Progenitor cell of endocrine pancreas (in vitro differentiated cells): ENCODE measurements around the gene PROM1. TPM values are rescaled to one million over a fixed set of nuclear protein-coding genes. Genes with fewer than 3 reads are reported as not detected.

Experiments used
- DNase-seq: peaks from one replicate; pipeline ENCODE4 v3.0.0; 2021; ENCODE audit warnings: low spot score; ENCODE audit not compliant: unreplicated experiment
- H3K27ac Mint-ChIP-seq: 2 replicates; pipeline ENCODE4 v1.8.0; 2021; ENCODE audit warnings: mild to moderate bottlenecking, moderate library complexity, mixed read lengths
- H3K27me3 Mint-ChIP-seq: 2 replicates; pipeline ENCODE4 v1.8.0; 2021; ENCODE audit warnings: mixed read lengths
- H3K36me3 Mint-ChIP-seq: 2 replicates; pipeline ENCODE4 v1.8.0; 2022; ENCODE audit warnings: mixed read lengths; ENCODE audit not compliant: insufficient read depth
- H3K4me1 Mint-ChIP-seq: 2 replicates; pipeline ENCODE4 v1.8.0; 2021; ENCODE audit warnings: low read depth, mixed read lengths
- H3K4me3 Mint-ChIP-seq: 2 replicates; pipeline ENCODE4 v1.8.0; 2021; ENCODE audit warnings: low read depth, mild to moderate bottlenecking, moderate library complexity, mixed read lengths
- H3K9me3 Mint-ChIP-seq: 2 replicates; pipeline ENCODE4 v1.8.0; 2021; ENCODE audit warnings: low read depth, mixed read lengths
- CTCF ChIP-seq: fragments of 200-600 bp; sonication (generic); IDR thresholded peaks from one replicate; pipeline ENCODE4 v1.5.0; 2021; ENCODE audit warnings: antibody characterized with exemption, mild to moderate bottlenecking; ENCODE audit not compliant: unreplicated experiment
- total RNA-seq: library from RNA; stranded (reverse); gene quantifications from 2 replicates; pipeline ENCODE4 v1.2.1, GENCODE V29; 2021

The PROM1 gene
- total RNA-seq, 1 donor from 2014 or later, result 105 TPM

- Mint-ChIP-seq H3K27ac (no peak overlapping the region), H3K9me3 (peaks cover 11% of the 10 kb centered on the region), H3K27me3 (no peaks in the 10 kb centered on the region), H3K4me3 (no peak overlapping the region), H3K36me3 (peaks cover 9% of the 10 kb centered on the region), H3K4me1 (no peaks in the 10 kb centered on the region)
- no peak for TF ChIP-seq CTCF
- DNase-seq, result no peak
These were observed 121.9 kb downstream of the PROM1 start for GRCh38 chr4:15961781-15962510.

DNA sequence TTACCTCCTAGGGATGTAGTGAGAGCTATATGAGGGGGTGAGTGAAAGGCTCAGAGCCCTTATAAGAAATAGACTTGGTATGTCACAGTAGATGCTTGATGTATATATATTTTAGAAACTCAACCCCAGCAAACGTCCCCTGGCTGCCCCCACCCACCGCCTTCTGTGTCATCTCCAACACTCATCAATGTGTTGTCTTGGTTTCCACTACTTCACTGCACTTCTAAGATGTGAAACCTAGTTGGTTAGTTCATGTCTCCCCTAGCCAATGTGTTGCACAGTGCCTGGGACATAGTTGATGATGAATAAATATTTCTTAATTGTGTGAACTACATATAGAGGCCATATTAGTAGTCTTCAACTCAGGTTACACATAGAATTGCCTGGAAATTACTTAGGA lies 125.3 kb downstream of the PROM1 start:
- no peak for TF ChIP-seq CTCF
- Mint-ChIP-seq H3K4me3 (no peak overlapping the region), H3K27ac (no peak overlapping the region), H3K27me3 (no peaks in the 10 kb centered on the region), H3K4me1 (no peaks in the 10 kb centered on the region), H3K9me3 (peaks cover 12% of the 10 kb centered on the region), H3K36me3 (no peaks in the 10 kb centered on the region)
- DNase-seq, result no peak

- no peak overlapping the region for H3K4me3 Mint-ChIP-seq
- H3K27ac Mint-ChIP-seq, result no peak overlapping the region
- H3K4me1 Mint-ChIP-seq, result no peaks in the 10 kb centered on the region
- H3K27me3 Mint-ChIP-seq, result no peaks in the 10 kb centered on the region
- peak; percentile 47 for DNase-seq
- no peaks in the 10 kb centered on the region for H3K36me3 Mint-ChIP-seq
- H3K9me3 Mint-ChIP-seq, result peaks cover 18% of the 10 kb centered on the region
- peak; percentile 76 for TF ChIP-seq CTCF
These were observed 127.5 kb downstream of the PROM1 start for GRCh38 chr4:15956179-15956850.

DNA sequence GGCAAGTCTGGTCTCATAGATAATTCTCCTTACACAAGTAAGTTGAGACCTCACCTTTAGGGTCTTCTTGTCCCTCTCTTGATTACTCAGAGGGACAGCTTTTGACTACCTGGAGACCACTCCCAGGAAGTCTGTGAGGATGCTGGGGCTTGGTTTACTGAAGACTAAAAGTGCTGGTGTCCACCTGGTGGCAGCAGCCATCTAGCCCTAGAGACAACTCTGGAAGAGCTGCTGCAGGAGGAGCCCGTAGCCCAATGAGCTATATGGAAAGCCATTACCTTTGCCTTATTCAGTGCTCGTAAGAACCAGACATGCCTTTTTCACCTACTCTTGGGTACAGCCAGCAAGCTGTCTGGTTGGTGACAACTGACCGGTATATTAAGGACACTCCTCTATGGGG lies 128.2 kb downstream of the PROM1 start:
- peaks cover 18% of the 10 kb centered on the region for H3K9me3 Mint-ChIP-seq
- TF ChIP-seq CTCF, result no peak
- DNase-seq, result no peak
- H3K27ac Mint-ChIP-seq, result no peak overlapping the region
- H3K27me3 Mint-ChIP-seq, result no peaks in the 10 kb centered on the region
- no peak overlapping the region for H3K4me3 Mint-ChIP-seq
- no peaks in the 10 kb centered on the region for H3K4me1 Mint-ChIP-seq
- no peaks in the 10 kb centered on the region for H3K36me3 Mint-ChIP-seq

DNA sequence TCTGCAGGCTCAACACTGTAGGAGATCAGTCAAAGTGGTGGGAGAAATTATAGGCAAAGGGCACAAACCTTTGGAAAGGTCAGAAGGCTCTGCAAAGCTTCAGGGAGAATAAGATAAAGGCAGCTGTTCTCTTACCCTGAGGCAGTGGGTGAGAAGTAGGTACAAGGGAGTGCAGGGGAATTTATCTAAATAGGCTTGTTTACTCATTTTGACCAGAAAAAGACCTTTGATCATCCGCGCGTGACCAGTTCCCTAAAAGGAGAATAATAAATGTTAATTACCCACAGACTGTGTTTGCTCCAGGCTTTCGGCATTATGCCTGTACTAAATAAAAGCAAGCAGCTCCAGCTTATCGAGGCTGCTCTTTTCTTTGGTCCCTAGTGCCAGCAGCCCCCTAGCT lies 130.2 kb downstream of the PROM1 start:
- Mint-ChIP-seq H3K4me1 (no peaks in the 10 kb centered on the region), H3K27me3 (no peaks in the 10 kb centered on the region), H3K27ac (no peak overlapping the region), H3K9me3 (peaks cover 18% of the 10 kb centered on the region), H3K36me3 (no peaks in the 10 kb centered on the region), H3K4me3 (no peak overlapping the region)
- DNase-seq, result no peak
- TF ChIP-seq CTCF, result no peak
